Measurements from ENCODE around the gene TLE3.

DNA sequence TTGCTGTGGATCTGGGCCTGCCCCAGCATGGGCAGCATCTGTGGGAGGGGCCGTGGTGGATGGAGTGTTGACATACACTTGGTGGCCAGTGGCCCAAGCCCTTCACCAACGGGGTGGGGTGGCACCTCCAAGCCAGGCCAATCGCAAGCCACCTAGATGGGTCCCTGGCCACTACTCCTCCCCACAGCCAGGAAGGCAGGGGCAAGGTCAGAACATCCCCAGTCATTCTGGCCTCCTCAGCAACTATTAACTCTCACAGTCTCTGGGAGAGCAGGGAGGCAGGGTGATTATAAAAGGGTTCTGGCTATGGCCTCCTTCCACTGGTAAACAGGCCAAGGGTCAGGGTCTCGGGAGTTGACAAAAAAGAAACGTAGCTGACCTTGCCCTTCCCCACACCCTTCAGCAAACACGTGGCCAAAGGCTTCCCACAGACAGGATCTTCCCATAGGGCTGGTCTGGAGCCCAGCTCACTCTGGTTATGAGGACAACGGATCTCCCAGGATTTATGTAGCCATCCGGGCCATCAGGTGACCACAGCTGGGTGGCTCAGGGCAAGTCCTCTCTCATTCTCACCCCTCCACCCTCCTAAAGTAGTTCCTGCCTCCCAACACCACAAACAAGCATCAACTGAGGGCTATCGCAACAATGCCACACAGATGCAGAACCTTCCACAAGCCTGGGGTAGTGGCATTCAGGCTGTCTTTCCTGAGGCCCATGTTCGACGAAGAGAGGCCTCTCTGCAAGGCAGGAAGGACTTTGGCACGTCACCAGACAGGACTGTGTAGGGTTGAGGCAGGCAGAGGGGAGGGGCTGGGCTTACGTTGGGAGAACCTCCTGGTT is 18.9 kb downstream of the TLE3 start:
- TF ChIP-seq, protein P1, sequence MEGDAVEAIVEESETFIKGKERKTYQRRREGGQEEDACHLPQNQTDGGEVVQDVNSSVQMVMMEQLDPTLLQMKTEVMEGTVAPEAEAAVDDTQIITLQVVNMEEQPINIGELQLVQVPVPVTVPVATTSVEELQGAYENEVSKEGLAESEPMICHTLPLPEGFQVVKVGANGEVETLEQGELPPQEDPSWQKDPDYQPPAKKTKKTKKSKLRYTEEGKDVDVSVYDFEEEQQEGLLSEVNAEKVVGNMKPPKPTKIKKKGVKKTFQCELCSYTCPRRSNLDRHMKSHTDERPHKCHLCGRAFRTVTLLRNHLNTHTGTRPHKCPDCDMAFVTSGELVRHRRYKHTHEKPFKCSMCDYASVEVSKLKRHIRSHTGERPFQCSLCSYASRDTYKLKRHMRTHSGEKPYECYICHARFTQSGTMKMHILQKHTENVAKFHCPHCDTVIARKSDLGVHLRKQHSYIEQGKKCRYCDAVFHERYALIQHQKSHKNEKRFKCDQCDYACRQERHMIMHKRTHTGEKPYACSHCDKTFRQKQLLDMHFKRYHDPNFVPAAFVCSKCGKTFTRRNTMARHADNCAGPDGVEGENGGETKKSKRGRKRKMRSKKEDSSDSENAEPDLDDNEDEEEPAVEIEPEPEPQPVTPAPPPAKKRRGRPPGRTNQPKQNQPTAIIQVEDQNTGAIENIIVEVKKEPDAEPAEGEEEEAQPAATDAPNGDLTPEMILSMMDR (IDR thresholded peaks at IDR 0.05), result no peak
- TF ChIP-seq POLR2AphosphoS5 (IDR thresholded peaks at IDR 0.05) (no peak), POLR2A (IDR thresholded peaks at IDR 0.05) (no peak), EP300 (IDR thresholded peaks at IDR 0.05) (no peak)
